BE2C (cell line): ENCODE data around the gene OR5P2. TPM values are rescaled to one million over a fixed set of nuclear protein-coding genes. Genes with fewer than 3 reads are reported as not detected.

ENCODE experiments used
- DNase-seq: peaks from one replicate; pipeline ENCODE4 v3.0.0-alpha.2; 2020
- H3K27me3 ChIP-seq: fragments of 250-450 bp; sonication (Bioruptor Pico); 2 replicates; pipeline ENCODE4 v1.5.1; 2020; ENCODE audit warnings: mild to moderate bottlenecking
- H3K36me3 ChIP-seq: fragments of 250-450 bp; sonication (Bioruptor Pico); 2 replicates; pipeline ENCODE4 v1.5.1; 2020; ENCODE audit warnings: mild to moderate bottlenecking
- H3K4me1 ChIP-seq: fragments of 250-450 bp; sonication (Bioruptor Pico); 2 replicates; pipeline ENCODE4 v1.5.1; 2020
- H3K4me3 ChIP-seq: 2 replicates; pipeline ENCODE4 v1.5.1; 2011; ENCODE audit warnings: low read depth, low read length
- H3K9me3 ChIP-seq: fragments of 250-450 bp; sonication (Bioruptor Pico); 2 replicates; pipeline ENCODE4 v1.5.1; 2020
- polyA plus RNA-seq: library from polyadenylated mRNA; unstranded; fragments of >200 nt; gene quantifications from one replicate; pipeline ENCODE4 v1.2.1, GENCODE V29; 2012; ENCODE audit warnings: low read depth, missing spikeins; ENCODE audit not compliant: insufficient read length, insufficient read depth
- TF ChIP-seq, protein P1 (sequence below): IDR thresholded peaks from 2 replicates; pipeline ENCODE4 v1.5.1; 2012; ENCODE audit warnings: mild to moderate bottlenecking, low read depth, low read length

Gene OR5P2
- not detected for polyA plus RNA-seq

- TF ChIP-seq, protein P1, sequence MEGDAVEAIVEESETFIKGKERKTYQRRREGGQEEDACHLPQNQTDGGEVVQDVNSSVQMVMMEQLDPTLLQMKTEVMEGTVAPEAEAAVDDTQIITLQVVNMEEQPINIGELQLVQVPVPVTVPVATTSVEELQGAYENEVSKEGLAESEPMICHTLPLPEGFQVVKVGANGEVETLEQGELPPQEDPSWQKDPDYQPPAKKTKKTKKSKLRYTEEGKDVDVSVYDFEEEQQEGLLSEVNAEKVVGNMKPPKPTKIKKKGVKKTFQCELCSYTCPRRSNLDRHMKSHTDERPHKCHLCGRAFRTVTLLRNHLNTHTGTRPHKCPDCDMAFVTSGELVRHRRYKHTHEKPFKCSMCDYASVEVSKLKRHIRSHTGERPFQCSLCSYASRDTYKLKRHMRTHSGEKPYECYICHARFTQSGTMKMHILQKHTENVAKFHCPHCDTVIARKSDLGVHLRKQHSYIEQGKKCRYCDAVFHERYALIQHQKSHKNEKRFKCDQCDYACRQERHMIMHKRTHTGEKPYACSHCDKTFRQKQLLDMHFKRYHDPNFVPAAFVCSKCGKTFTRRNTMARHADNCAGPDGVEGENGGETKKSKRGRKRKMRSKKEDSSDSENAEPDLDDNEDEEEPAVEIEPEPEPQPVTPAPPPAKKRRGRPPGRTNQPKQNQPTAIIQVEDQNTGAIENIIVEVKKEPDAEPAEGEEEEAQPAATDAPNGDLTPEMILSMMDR: no peak
- no peak for DNase-seq
- Histone ChIP-seq H3K9me3 (no peaks in the 10 kb centered on the region), H3K4me3 (no peak within 1 kb of the TSS), H3K4me1 (no peaks in the 10 kb centered on the region), H3K36me3 (no peaks in the 10 kb centered on the region), H3K27me3 (no peaks in the 10 kb centered on the region)
Observed at GRCh38 chr11:7796842-7797241, at the start of gene OR5P2. TSS of gene OR5P2 (minus strand) at chr11:7796942. CDS start at chr11:7796942, 0 bp downstream.

GRCh38 chr11:7846003-7846402 lies 49.3 kb upstream of the OR5P2 start:
- no peak for DNase-seq

GRCh38 chr11:7844986-7845385 lies 48.2 kb upstream of the OR5P2 start:
- Histone ChIP-seq H3K27me3 (no peaks in the 10 kb centered on the region), H3K36me3 (no peaks in the 10 kb centered on the region), H3K4me1 (0 out of 2 replicates have a peak, but pooled peaks cover 5% of the 10 kb centered on the region), H3K4me3 (no peak overlapping the region), H3K9me3 (no peaks in the 10 kb centered on the region)
- TF ChIP-seq, protein P1: no peak
- no peak for DNase-seq

More at GRCh38 chr11:7846003-7846402, 49.3 kb upstream of the OR5P2 start:
- TF ChIP-seq, protein P1: no peak
- H3K4me3 ChIP-seq: no peak overlapping the region
- H3K36me3 ChIP-seq: no peaks in the 10 kb centered on the region
- H3K27me3 ChIP-seq: no peaks in the 10 kb centered on the region
- H3K4me1 ChIP-seq: 0 out of 2 replicates have a peak, but pooled peaks cover 5% of the 10 kb centered on the region
- H3K9me3 ChIP-seq: no peaks in the 10 kb centered on the region

- 0 out of 2 replicates have a peak, but pooled peaks cover 5% of the 10 kb centered on the region for H3K4me1 ChIP-seq
- DNase-seq: no peak
- no peaks in the 10 kb centered on the region for H3K9me3 ChIP-seq
- no peak overlapping the region for H3K4me3 ChIP-seq
- no peaks in the 10 kb centered on the region for H3K27me3 ChIP-seq
- H3K36me3 ChIP-seq: no peaks in the 10 kb centered on the region
- TF ChIP-seq, protein P1: no peak
Observed at GRCh38 chr11:7844521-7844920, 47.8 kb upstream of the OR5P2 start.

DNA sequence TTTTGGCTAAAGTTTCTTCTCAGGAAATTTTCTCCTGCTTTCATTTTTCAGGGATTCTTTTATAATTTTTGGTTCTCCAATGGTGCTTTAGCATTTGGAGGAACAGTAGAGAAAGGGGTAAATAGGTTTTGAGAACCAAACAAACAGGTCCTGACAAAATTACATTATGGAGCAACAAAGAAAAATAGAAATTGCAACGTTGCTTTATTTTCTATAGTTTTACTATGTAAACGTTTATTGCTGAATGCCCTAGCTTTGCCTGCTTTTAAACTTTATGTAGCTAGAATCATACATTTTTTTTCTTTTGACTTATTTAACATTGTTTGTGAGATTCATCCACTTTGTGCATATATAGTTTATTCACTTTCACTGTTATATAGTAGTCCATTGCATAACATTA lies 43.8 kb upstream of the OR5P2 start:
- TF ChIP-seq, protein P1: no peak
- Histone ChIP-seq H3K4me3 (no peak overlapping the region), H3K36me3 (no peaks in the 10 kb centered on the region), H3K27me3 (no peaks in the 10 kb centered on the region), H3K9me3 (no peaks in the 10 kb centered on the region), H3K4me1 (no peaks in the 10 kb centered on the region)
- no peak for DNase-seq

DNA sequence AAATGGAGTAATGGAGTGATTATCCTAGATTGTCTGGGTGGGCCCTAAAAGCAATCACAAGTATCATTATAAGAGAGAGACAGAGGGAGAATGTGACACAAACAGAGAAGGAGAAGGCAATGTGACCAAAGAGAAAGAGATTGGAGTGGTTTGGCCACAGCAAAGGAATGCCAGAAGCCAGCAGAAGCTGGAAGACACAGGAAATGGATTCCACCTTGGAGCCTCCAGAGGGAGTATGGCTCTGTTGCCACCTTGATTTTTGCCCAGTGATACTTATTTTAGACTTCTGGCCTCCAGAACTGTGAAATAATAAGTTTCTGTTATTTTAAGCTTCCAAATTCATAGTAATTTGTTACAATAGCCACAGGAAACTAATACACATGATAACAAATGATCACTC lies 36.8 kb upstream of the OR5P2 start:
- Histone ChIP-seq H3K9me3 (no peaks in the 10 kb centered on the region), H3K4me1 (no peaks in the 10 kb centered on the region), H3K4me3 (no peak overlapping the region), H3K36me3 (no peaks in the 10 kb centered on the region), H3K27me3 (no peaks in the 10 kb centered on the region)
- TF ChIP-seq, protein P1: no peak
- DNase-seq: no peak
